ENCODE data around the gene COA1. TPM values are rescaled to one million over a fixed set of nuclear protein-coding genes. Genes with fewer than 3 reads are reported as not detected.
A peak's percentile ranks its signal among the peaks of the same experiment; 100 is the strongest.

The COA1 gene
- polyA plus RNA-seq, 1 of the 3 experiments (the other 2 are of a cell fraction) = 42.8 TPM

DNA sequence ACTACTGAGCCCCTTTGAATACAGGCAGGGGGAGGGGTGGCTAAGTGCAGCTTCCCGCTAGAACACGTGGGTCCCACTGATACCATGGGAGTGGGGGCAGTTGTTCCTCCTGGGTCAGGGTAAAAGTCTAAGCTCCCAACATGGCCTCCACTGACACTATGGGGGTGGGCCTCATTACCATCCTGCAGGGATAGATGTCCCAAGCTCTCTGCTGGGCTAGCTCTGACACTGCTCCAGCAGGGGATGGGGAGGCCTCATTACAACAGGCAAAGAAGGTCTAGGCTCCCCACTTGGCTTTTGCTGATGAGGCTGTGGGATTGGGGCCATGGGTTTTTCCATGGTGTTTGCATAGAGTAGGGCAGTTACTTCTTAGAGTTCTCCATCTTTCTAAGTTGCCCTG lies 94.9 kb downstream of the COA1 start:
- no peak overlapping the region for H2AFZ ChIP-seq (ENCODE audit: low read depth)
- H3K9me3 ChIP-seq = no peaks in the 10 kb centered on the region
- H3K4me1 ChIP-seq (ENCODE audit: control insufficient read depth in 1 of 2, insufficient read depth in 2 of 2, low read depth in 1 of 2, low read length in 1 of 2) = peaks cover 20 to 40% of the 10 kb centered on the region in 2 experiments
- 100% methylated on average over 2 of the region's 2 CpGs for WGBS (ENCODE audit: low lambda C conversion rate)
- no peak for TF ChIP-seq MXI1 (IDR thresholded peaks at IDR 0.05; ENCODE audit: low read depth, low read length)
- no peak for TF ChIP-seq RAD21 (IDR thresholded peaks at IDR 0.05; ENCODE audit: low read length)
- no peak for TF ChIP-seq RXRA (IDR thresholded peaks at IDR 0.05; ENCODE audit: borderline replicate concordance, low read depth)
- no peak for TF ChIP-seq GABPA (IDR thresholded peaks at IDR 0.05; ENCODE audit: low read depth)
- no peak for DNase-seq
- no peak overlapping the region for H3K4me2 ChIP-seq
- peaks cover 92 to 93% of the 10 kb centered on the region in 2 experiments for H3K36me3 ChIP-seq (replicated peaks in 1 of 2; ENCODE audit: control insufficient read depth in 1 of 2, insufficient read depth in 2 of 2, low read length in 1 of 2)
- no peaks in the 10 kb centered on the region for H3K27me3 ChIP-seq (ENCODE audit: insufficient read depth)
- no peak overlapping the region; a peak in 1 of 4 replicates for H3K4me3 ChIP-seq (ENCODE audit: low read depth in 2 of 2, low read length in 1 of 2)
- H3F3A ChIP-seq (replicated peaks; ENCODE audit: insufficient read depth) = peaks cover 90% of the 10 kb centered on the region
- peaks cover 86% of the 10 kb centered on the region for H3K79me2 ChIP-seq (ENCODE audit: insufficient read depth)
- H3K27ac ChIP-seq (ENCODE audit: low read depth in 2 of 2, low read length in 1 of 2) = peak overlapping the region; percentile 47 to 89
- H4K20me1 ChIP-seq (ENCODE audit: insufficient read depth) = peaks cover 3% of the 10 kb centered on the region; the same call in 1 of the 2 replicates
- no peak overlapping the region for H3K9ac ChIP-seq
- POLR2A ChIA-PET = interaction anchor here (0.6 kb wide), 1 partner anchor 693 kb away, joined by 3 read pairs; no protein-coding TSS in a partner anchor
- H3K9me2 ChIP-seq = no peaks in the 10 kb centered on the region
- CTCF ChIA-PET = interaction anchor here (2.2 kb wide), 1 partner anchor 52 kb away, joined by 8 read pairs; the partner anchor contains the start of gene STK17A

DNA sequence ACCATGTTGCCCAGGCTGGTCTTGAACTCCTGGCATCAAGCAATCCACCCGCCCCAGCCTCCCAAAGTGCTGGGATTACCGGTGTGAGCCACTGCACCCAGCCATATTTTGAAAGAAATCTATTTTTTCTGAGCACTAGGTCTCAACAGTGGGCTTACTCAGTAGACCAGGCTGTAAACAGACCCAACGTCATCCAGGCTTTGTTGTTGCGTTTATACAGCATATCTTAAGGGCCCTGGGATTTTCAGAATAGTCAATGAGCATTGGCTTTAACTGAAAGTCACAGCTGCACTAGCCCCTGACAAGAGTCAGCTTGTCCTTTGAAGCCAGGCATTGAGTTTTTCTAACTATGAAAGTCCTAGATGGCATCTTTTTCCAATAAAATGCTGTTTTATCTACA lies 96.6 kb downstream of the COA1 start:
- H3K4me3 ChIP-seq (ENCODE audit: low read depth in 2 of 2, low read length in 1 of 2) = no peak overlapping the region
- CTCF ChIA-PET = interaction anchor here (1.5 to 1.9 kb wide), 3 partner anchors 15 to 206 kb away, joined by 3 to 6 read pairs (median 5); no protein-coding TSS in a partner anchor
- H3K4me1 ChIP-seq (ENCODE audit: control insufficient read depth in 1 of 2, insufficient read depth in 2 of 2, low read depth in 1 of 2, low read length in 1 of 2) = peaks cover 15 to 24% of the 10 kb centered on the region in 2 experiments
- peaks cover 93 to 95% of the 10 kb centered on the region in 2 experiments for H3K36me3 ChIP-seq (replicated peaks in 1 of 2; ENCODE audit: control insufficient read depth in 1 of 2, insufficient read depth in 2 of 2, low read length in 1 of 2)
- no peak overlapping the region for H3K4me2 ChIP-seq
- H4K20me1 ChIP-seq (ENCODE audit: insufficient read depth) = peaks cover 16% of the 10 kb centered on the region
- H3K27ac ChIP-seq (ENCODE audit: low read depth in 2 of 2, low read length in 1 of 2) = peak overlapping the region in 1 of 2 experiments; percentile 47; a peak in 1 of 4 replicates
- H3K9me3 ChIP-seq = no peaks in the 10 kb centered on the region
- POLR2A ChIA-PET = no interaction called here
- WGBS (ENCODE audit: low lambda C conversion rate) = 96% methylated on average over 4 of the region's 4 CpGs
- H3K9me2 ChIP-seq = no peaks in the 10 kb centered on the region
- peaks cover 90% of the 10 kb centered on the region for H3F3A ChIP-seq (replicated peaks; ENCODE audit: insufficient read depth)
- TF ChIP-seq, protein P1, sequence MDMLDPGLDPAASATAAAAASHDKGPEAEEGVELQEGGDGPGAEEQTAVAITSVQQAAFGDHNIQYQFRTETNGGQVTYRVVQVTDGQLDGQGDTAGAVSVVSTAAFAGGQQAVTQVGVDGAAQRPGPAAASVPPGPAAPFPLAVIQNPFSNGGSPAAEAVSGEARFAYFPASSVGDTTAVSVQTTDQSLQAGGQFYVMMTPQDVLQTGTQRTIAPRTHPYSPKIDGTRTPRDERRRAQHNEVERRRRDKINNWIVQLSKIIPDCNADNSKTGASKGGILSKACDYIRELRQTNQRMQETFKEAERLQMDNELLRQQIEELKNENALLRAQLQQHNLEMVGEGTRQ (IDR thresholded peaks at IDR 0.05; ENCODE audit: borderline replicate concordance, low read depth, low read length) = no peak
- TF ChIP-seq FOSL2 (IDR thresholded peaks at IDR 0.05; ENCODE audit: borderline replicate concordance, low read depth) (no peak), FOXM1 (IDR thresholded peaks at IDR 0.05; ENCODE audit: low read depth) (no peak), EZH2phosphoT487 (IDR thresholded peaks at IDR 0.05; ENCODE audit: borderline replicate concordance, low read depth) (no peak), CHD2 (IDR thresholded peaks at IDR 0.05; ENCODE audit: low read length, partially characterized antibody) (no peak), TCF12 (IDR thresholded peaks at IDR 0.05) (no peak), ELF1 (IDR thresholded peaks at IDR 0.05) (no peak), NFIC (IDR thresholded peaks at IDR 0.05; ENCODE audit: borderline replicate concordance) (no peak)
- TF ChIP-seq, protein P2, sequence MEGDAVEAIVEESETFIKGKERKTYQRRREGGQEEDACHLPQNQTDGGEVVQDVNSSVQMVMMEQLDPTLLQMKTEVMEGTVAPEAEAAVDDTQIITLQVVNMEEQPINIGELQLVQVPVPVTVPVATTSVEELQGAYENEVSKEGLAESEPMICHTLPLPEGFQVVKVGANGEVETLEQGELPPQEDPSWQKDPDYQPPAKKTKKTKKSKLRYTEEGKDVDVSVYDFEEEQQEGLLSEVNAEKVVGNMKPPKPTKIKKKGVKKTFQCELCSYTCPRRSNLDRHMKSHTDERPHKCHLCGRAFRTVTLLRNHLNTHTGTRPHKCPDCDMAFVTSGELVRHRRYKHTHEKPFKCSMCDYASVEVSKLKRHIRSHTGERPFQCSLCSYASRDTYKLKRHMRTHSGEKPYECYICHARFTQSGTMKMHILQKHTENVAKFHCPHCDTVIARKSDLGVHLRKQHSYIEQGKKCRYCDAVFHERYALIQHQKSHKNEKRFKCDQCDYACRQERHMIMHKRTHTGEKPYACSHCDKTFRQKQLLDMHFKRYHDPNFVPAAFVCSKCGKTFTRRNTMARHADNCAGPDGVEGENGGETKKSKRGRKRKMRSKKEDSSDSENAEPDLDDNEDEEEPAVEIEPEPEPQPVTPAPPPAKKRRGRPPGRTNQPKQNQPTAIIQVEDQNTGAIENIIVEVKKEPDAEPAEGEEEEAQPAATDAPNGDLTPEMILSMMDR (IDR thresholded peaks at IDR 0.05) = no peak
- TF ChIP-seq, protein P3, sequence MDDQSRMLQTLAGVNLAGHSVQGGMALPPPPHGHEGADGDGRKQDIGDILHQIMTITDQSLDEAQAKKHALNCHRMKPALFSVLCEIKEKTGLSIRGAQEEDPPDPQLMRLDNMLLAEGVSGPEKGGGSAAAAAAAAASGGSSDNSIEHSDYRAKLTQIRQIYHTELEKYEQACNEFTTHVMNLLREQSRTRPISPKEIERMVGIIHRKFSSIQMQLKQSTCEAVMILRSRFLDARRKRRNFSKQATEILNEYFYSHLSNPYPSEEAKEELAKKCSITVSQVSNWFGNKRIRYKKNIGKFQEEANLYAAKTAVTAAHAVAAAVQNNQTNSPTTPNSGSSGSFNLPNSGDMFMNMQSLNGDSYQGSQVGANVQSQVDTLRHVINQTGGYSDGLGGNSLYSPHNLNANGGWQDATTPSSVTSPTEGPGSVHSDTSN (IDR thresholded peaks at IDR 0.05) = no peak
- TF ChIP-seq, protein P4, sequence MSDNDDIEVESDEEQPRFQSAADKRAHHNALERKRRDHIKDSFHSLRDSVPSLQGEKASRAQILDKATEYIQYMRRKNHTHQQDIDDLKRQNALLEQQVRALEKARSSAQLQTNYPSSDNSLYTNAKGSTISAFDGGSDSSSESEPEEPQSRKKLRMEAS (IDR thresholded peaks at IDR 0.05; ENCODE audit: low read depth) = no peak
- peaks cover 86% of the 10 kb centered on the region for H3K79me2 ChIP-seq (ENCODE audit: insufficient read depth)
- H3K9ac ChIP-seq = no peak overlapping the region
- H2AFZ ChIP-seq (ENCODE audit: low read depth) = no peak overlapping the region
- no peak for DNase-seq
- no peaks in the 10 kb centered on the region for H3K27me3 ChIP-seq (ENCODE audit: insufficient read depth)
